Panc1 (cell line): ENCODE results near the gene COL4A2.

Experiments
- SIN3A ChIP-seq: IDR thresholded peaks from 2 replicates; pipeline ENCODE4 v1.6.1; 2012; ENCODE audit warnings: low read depth, mild to moderate bottlenecking, low read length, moderate library complexity, borderline replicate concordance; ENCODE audit not compliant: insufficient read depth
- TCF7L2 ChIP-seq: IDR thresholded peaks from 2 replicates; pipeline ENCODE4 v1.6.1; 2011; ENCODE audit warnings: mild to moderate bottlenecking, low read depth, low read length, inconsistent platforms
- TF ChIP-seq, protein P1 (sequence below): fragments of 450-650 bp; IDR thresholded peaks from 2 replicates; pipeline ENCODE4 v1.5.1; 2017; ENCODE audit warnings: mild to moderate bottlenecking
- TF ChIP-seq, protein P2 (sequence below), 2 experiments: IDR thresholded peaks; 2 replicates each; pipeline ENCODE4 v1.6.1; 2011 to 2012; ENCODE audit warnings: low read depth in 2 of 2, control low read depth in 1 of 2, low read length in 1 of 2, mild to moderate bottlenecking in 1 of 2, moderate library complexity in 1 of 2; ENCODE audit not compliant: insufficient read depth in 1 of 2

DNA sequence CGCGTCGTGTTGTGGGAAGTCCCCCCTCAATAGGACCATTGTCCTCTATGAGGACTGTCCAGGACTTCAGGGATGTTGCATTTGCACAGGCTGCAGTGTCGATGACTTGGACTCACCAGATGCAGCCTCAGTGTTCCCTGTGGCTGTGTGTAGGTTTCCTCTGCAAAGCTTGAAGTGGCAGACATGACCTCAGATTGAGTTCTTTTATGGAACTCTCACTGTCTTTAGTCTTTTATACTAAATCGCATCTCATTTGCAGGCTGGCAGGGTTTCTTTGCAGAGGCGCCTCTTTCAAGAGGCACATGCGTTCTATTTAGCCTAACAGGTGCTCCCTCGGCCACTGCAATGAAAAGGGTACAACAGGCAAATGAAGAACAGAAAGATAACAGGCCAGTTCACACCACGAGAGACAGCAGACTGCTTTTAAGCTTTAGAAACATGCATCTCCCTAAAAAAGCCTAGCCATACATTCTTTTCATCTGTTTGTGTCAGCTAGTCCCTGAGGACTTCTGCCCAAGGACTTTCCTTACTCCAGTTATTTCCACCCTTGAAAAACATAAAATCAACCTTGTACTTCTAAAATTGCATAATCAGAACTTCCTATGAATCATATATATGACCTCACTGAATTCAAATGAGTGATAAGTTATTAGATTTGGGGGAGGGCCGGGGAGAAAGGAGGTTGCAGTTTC, 136.0 kb downstream of the COL4A2 start:
- TF ChIP-seq, protein P1, sequence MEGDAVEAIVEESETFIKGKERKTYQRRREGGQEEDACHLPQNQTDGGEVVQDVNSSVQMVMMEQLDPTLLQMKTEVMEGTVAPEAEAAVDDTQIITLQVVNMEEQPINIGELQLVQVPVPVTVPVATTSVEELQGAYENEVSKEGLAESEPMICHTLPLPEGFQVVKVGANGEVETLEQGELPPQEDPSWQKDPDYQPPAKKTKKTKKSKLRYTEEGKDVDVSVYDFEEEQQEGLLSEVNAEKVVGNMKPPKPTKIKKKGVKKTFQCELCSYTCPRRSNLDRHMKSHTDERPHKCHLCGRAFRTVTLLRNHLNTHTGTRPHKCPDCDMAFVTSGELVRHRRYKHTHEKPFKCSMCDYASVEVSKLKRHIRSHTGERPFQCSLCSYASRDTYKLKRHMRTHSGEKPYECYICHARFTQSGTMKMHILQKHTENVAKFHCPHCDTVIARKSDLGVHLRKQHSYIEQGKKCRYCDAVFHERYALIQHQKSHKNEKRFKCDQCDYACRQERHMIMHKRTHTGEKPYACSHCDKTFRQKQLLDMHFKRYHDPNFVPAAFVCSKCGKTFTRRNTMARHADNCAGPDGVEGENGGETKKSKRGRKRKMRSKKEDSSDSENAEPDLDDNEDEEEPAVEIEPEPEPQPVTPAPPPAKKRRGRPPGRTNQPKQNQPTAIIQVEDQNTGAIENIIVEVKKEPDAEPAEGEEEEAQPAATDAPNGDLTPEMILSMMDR, result no peak
- TF ChIP-seq, protein P2, sequence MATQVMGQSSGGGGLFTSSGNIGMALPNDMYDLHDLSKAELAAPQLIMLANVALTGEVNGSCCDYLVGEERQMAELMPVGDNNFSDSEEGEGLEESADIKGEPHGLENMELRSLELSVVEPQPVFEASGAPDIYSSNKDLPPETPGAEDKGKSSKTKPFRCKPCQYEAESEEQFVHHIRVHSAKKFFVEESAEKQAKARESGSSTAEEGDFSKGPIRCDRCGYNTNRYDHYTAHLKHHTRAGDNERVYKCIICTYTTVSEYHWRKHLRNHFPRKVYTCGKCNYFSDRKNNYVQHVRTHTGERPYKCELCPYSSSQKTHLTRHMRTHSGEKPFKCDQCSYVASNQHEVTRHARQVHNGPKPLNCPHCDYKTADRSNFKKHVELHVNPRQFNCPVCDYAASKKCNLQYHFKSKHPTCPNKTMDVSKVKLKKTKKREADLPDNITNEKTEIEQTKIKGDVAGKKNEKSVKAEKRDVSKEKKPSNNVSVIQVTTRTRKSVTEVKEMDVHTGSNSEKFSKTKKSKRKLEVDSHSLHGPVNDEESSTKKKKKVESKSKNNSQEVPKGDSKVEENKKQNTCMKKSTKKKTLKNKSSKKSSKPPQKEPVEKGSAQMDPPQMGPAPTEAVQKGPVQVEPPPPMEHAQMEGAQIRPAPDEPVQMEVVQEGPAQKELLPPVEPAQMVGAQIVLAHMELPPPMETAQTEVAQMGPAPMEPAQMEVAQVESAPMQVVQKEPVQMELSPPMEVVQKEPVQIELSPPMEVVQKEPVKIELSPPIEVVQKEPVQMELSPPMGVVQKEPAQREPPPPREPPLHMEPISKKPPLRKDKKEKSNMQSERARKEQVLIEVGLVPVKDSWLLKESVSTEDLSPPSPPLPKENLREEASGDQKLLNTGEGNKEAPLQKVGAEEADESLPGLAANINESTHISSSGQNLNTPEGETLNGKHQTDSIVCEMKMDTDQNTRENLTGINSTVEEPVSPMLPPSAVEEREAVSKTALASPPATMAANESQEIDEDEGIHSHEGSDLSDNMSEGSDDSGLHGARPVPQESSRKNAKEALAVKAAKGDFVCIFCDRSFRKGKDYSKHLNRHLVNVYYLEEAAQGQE (IDR thresholded peaks at IDR 0.05; ENCODE audit: insufficient read depth in 1 of 2, low read depth in 2 of 2, low read length in 1 of 2), result no peak
- TF ChIP-seq TCF7L2 (no peak), SIN3A (no peak)
